Smooth muscle cell (in vitro differentiated cells): ENCODE measurements around the gene CHI3L2. TPM values are rescaled to one million over a fixed set of nuclear protein-coding genes. Genes with fewer than 3 reads are reported as not detected.

ENCODE experiments used
- DNase-seq: peaks from one replicate; lab custom pipeline; 2025; ENCODE audit not compliant: unreplicated experiment; lab: John Stamatoyannopoulos, UW
- H2AFZ ChIP-seq: fragments of 200-600 bp; sonication (generic); 2 replicates; pipeline ENCODE4 v1.6.0; 2016; ENCODE audit warnings: antibody characterized with exemption, low read depth, mild to moderate bottlenecking
- H3F3A ChIP-seq: fragments of 200-600 bp; sonication (generic); 2 replicates; pipeline ENCODE4 v1.6.0; 2017; ENCODE audit warnings: antibody characterized with exemption, low read depth
- H3K27ac ChIP-seq: fragments of 200-600 bp; sonication (generic); 2 replicates; pipeline ENCODE4 v1.5.1; 2016; ENCODE audit warnings: low read depth, mild to moderate bottlenecking
- H3K27me3 ChIP-seq: fragments of 200-600 bp; sonication (generic); 2 replicates; pipeline ENCODE4 v1.6.1; 2016; ENCODE audit warnings: low read depth, mild to moderate bottlenecking
- H3K36me3 ChIP-seq: fragments of 200-600 bp; sonication (generic); 2 replicates; pipeline ENCODE4 v1.5.1; 2016; ENCODE audit warnings: low read depth
- H3K4me1 ChIP-seq: fragments of 200-600 bp; sonication (generic); 2 replicates; pipeline ENCODE4 v1.5.1; 2016; ENCODE audit warnings: low read depth
- H3K4me2 ChIP-seq: fragments of 200-600 bp; sonication (generic); 2 replicates; pipeline ENCODE4 v1.6.0; 2016; ENCODE audit warnings: mild to moderate bottlenecking
- H3K4me3 ChIP-seq: fragments of 200-600 bp; sonication (generic); 2 replicates; pipeline ENCODE4 v1.5.1; 2016; ENCODE audit warnings: mild to moderate bottlenecking
- H3K79me2 ChIP-seq: fragments of 200-600 bp; sonication (generic); 2 replicates; pipeline ENCODE4 v1.6.0; 2016; ENCODE audit warnings: low read depth, mild to moderate bottlenecking
- H3K9ac ChIP-seq: fragments of 200-600 bp; sonication (generic); 2 replicates; pipeline ENCODE4 v1.6.0; 2016; ENCODE audit warnings: low read depth
- H3K9me3 ChIP-seq: fragments of 200-600 bp; sonication (generic); replicated peaks from 2 replicates; pipeline ENCODE4 v1.5.1; 2016; ENCODE audit warnings: low read depth
- H4K20me1 ChIP-seq: fragments of 200-600 bp; sonication (generic); 2 replicates; pipeline ENCODE4 v1.6.0; 2016; ENCODE audit warnings: low read depth
- WGBS: methylation state at CpG from one replicate; pipeline ENCODE4 v1.1.7; 2016; ENCODE audit warnings: low lambda C conversion rate; 5-methylcytosine and 5-hydroxymethylcytosine counted together
- polyA plus RNA-seq: library from polyadenylated mRNA; unstranded; fragments of >200 nt; fragmentation: Nextera tagmentation; extraction: Ambion mirVana; gene quantifications from 2 replicates; pipeline ENCODE4 v1.2.1, GENCODE V29; 2016
- total RNA-seq: library from RNA; depleted of rRNA; stranded (reverse); fragments of >200 nt; gene quantifications from 2 replicates; pipeline ENCODE4 v1.2.3, GENCODE V29; 2014
- TF ChIP-seq, protein P1 (sequence below): fragments of 200-600 bp; sonication (generic); IDR thresholded peaks from 2 replicates; pipeline ENCODE4 v1.5.1; 2017; ENCODE audit warnings: borderline replicate concordance, mild to moderate bottlenecking, antibody characterized with exemption; ENCODE audit not compliant: insufficient read depth, poor library complexity, severe bottlenecking

CHI3L2 gene
- total and polyA plus RNA-seq, 2 experiments from 2014 or later: 0.54 to 2.0 TPM

GRCh38 chr1:111225717-111226400, 1.7 kb upstream of the CHI3L2 start:
- Histone ChIP-seq H3K4me2 (no peak overlapping the region), H3K79me2 (no peaks in the 10 kb centered on the region), H3F3A (peaks cover 5% of the 10 kb centered on the region), H2AFZ (no peak overlapping the region), H3K27ac (no peak overlapping the region), H3K27me3 (no peaks in the 10 kb centered on the region), H3K9me3 (no peaks in the 10 kb centered on the region), H3K4me3 (no peak overlapping the region), H3K4me1 (peaks cover 8% of the 10 kb centered on the region), H3K9ac (no peak overlapping the region), H3K36me3 (no peaks in the 10 kb centered on the region), H4K20me1 (no peaks in the 10 kb centered on the region)
- TF ChIP-seq, protein P1, sequence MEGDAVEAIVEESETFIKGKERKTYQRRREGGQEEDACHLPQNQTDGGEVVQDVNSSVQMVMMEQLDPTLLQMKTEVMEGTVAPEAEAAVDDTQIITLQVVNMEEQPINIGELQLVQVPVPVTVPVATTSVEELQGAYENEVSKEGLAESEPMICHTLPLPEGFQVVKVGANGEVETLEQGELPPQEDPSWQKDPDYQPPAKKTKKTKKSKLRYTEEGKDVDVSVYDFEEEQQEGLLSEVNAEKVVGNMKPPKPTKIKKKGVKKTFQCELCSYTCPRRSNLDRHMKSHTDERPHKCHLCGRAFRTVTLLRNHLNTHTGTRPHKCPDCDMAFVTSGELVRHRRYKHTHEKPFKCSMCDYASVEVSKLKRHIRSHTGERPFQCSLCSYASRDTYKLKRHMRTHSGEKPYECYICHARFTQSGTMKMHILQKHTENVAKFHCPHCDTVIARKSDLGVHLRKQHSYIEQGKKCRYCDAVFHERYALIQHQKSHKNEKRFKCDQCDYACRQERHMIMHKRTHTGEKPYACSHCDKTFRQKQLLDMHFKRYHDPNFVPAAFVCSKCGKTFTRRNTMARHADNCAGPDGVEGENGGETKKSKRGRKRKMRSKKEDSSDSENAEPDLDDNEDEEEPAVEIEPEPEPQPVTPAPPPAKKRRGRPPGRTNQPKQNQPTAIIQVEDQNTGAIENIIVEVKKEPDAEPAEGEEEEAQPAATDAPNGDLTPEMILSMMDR: no peak
- no peak for DNase-seq
- 63% methylated on average over 6 of the region's 6 CpGs for WGBS

- no peak overlapping the region for H2AFZ ChIP-seq
- no peaks in the 10 kb centered on the region for H3F3A ChIP-seq
- peak overlapping the region; percentile 49 for H3K27ac ChIP-seq
- no peaks in the 10 kb centered on the region for H4K20me1 ChIP-seq
- no peak overlapping the region for H3K9ac ChIP-seq
- H3K4me2 ChIP-seq: peak overlapping the region; percentile 7
- H3K27me3 ChIP-seq: no peaks in the 10 kb centered on the region
- H3K4me3 ChIP-seq: no peak overlapping the region
- H3K9me3 ChIP-seq: no peaks in the 10 kb centered on the region
- 63% methylated on average over 6 of the region's 6 CpGs for WGBS
- H3K79me2 ChIP-seq: no peaks in the 10 kb centered on the region
- TF ChIP-seq, protein P1: no peak
- peaks cover 4% of the 10 kb centered on the region for H3K4me1 ChIP-seq
- no peak for DNase-seq
- H3K36me3 ChIP-seq: no peaks in the 10 kb centered on the region
Measured at GRCh38 chr1:111227851-111228747, 586 bp downstream of the CHI3L2 start.

DNA sequence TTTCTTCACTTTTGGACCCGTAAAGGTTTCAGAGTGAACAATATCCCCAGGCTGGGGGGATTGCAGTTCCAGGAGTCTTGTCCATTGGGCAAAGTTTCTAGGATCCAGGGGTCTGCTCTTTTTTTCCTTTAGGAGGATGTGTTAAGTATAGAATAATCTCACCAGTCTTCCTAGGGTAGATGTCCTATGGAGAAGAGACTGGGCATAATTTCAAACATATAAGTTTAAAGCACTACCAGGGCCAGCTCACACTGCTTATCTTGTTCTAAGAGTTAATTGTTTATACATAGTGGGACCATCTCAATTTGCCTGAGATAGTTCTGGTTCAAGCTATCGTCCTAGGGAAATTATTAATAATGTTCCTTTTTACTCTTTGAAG, 1.2 kb downstream of the CHI3L2 start:
- TF ChIP-seq, protein P1: no peak
- Histone ChIP-seq H4K20me1 (no peaks in the 10 kb centered on the region), H3F3A (no peaks in the 10 kb centered on the region), H3K4me1 (peaks cover 4% of the 10 kb centered on the region), H3K9ac (no peak overlapping the region), H3K36me3 (no peaks in the 10 kb centered on the region), H3K9me3 (no peaks in the 10 kb centered on the region), H3K27ac (peak overlapping the region; percentile 49), H2AFZ (no peak overlapping the region), H3K79me2 (no peaks in the 10 kb centered on the region), H3K4me3 (no peak overlapping the region), H3K4me2 (no peak overlapping the region), H3K27me3 (no peaks in the 10 kb centered on the region)
- 27% methylated on average over 2 of the region's 2 CpGs for WGBS
- no peak for DNase-seq
